GM19324 (cell line): Measurements from ENCODE around the gene CTAG2.
"Not testable (repeated sequence)": the region's sequence is repeated elsewhere in the genome, so short reads cannot be mapped to it uniquely, and the experiment has no call there.

Experiments used
- ATAC-seq: cut with Tn5 transposase; IDR thresholded peaks from one replicate; pipeline ENCODE4 v1.9.1; 2021; ENCODE audit warnings: mild to moderate bottlenecking, moderate library complexity; ENCODE audit not compliant: unreplicated experiment, low FRiP score

CTAG2 gene

DNA sequence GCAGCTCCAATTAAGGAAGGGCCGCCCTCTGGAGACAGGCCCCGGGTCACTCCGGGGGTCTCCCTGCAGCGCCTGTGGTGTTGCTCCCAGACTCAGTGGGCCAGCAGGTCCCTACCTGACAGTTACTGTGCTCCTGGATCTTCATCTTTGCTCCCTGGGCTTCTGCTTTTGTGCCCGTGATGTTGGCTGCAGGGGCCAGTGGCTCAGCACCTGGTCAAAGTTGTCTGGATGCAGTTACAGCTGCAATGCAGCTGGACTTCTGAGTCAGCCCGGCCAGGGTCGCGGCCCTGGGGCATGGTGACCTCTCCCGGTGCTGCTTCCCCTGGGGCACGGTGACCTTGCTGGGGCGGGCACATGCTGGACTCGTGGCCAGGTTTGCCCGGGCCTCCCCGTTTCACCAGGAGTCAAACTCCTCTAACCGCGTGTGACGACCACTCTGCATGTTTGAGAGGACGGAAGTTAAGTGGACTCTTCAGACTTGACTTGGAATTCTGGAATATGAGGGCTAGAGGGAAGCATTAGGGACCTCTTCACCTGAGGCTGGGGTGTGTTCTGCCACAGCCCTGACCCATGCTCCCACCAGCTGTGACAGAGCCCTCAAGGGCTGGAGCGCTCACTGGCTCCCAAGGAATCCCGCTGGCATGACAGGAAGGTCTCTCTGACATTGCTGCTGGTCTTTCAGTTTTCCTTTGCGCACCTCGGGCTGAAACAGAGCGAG is 3.7 kb downstream of the CTAG2 start:
- ATAC-seq, result no peak

DNA sequence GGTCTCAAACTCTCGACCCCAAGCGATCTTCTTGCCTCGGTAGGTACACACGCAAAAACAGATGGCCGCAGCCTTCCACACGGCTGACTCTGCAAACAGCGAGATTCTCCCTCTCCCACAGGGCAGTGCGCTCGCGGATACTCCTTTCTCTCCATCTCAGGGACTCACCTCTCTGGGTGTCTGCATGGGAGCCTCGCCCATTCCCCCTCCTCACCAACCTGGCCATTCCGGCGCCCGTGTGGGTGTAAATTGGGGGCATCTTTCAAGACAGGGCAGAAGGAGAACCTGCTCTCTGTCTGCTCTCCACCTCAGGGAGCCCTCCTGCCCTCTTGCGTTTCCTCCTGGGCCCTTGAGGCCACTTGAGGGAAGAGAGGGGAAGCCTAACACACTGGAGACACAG is 4.4 kb downstream of the CTAG2 start:
- ATAC-seq, result no peak

DNA sequence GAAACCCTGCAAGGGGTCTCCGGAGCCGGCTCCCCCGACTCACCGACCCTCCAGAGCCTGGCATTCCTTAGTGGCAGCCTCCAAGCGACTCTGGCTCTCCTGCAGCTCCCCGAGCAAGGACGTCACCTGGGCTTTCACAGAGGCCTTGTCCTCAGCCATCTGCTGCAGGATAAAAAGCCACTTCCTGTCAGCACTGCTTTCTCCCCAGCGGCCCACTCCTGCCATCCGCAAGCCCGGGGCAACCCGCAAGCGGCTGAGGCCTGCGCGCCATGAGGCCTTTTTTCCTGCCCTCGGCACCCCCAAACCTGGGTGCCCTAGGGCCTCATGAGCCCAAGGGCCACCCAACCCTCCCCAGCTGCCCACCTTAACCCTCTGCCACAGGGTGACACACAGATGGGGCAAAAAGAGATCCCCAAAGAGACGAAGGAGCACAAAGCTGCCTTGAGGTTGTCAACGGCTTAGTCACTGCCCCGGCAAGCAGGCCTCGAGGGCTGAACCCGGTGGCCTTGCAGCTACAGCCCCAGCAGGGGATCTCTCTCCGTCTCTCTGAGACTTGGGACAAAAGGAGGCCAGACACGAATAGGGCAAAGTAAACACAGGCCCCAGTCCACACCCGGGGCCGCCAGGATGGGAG is 7.5 kb downstream of the CTAG2 start:
- not testable (repeated sequence) for ATAC-seq

DNA sequence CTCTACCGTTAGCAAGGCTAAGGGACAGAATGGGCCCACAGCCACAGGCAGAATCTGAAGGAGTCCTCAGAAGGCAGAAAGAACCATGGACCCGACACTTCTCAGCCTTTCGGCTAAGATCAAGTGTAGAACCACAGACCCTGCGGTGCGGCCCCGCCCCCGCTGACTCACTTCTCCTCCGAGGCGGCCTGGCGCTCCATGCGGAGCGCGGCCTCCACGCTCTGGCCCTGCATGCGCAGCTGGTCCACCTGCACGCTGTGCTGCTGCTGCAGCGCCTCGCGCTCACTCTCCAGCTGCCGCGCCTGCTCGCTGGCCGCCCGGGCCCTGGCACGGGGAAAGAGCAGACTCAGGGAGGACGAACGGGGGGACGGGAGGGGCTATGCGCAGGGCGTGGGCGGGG is 9.7 kb downstream of the CTAG2 start:
- ATAC-seq, result not testable (repeated sequence)

DNA sequence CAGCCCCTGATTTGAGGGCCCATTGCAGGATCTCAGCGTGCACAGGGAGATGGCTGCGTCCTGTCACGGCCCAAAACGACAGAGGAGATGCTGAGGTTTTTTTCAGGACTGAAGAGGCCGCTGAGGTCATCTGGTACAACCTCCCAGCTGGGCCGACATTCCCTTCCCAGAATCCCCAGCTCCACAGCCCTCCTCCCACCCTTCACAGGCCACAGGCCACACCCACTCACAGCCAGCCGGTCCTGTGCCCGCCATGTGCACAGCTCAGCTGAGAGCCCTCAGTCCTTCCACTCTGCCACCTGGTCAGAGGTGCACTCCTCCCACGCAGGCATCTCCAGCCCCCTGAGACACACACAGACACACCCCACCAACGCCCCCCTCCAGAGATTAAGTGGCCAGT is 11.6 kb downstream of the CTAG2 start:
- not testable (repeated sequence) for ATAC-seq

DNA sequence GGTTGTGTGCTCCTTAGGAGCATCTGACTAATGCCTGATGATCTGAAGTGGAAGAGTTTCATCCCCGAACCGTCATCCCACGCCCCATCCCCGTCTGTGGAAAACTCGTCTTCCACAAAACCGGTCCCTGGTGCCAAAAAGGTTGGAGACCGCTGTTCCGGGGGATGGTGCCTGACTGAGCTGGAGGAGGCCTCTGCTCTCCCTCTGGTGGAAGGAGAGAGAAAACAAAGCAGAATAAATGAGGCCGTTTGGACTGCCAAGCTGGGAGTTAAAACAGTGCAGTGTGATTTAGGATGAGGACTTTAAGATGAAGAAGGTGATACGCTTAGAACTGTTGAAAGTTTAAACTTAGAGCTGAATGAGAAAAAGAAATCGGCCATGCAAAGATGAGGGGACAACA is 19.7 kb downstream of the CTAG2 start:
- not testable (repeated sequence) for ATAC-seq

DNA sequence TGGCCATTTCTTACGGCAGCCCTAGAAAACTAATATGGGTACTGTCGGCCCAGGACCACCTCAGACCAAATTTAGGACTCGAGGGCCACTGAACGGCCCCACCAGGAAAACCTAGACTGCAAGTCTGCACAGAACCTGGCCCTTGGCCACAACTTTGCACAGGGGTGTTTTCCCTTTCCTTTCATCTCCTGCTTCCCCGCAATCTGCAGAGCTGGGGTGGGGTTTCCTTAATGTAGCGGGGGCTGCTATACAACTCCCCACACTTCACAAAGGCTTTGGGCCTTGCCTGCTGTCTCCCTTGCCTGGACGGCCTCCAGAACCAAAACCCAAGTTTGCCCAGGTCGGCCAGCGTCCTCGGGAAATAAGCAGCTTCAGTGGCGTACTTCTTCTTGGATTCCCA is 22.4 kb downstream of the CTAG2 start:
- not testable (repeated sequence) for ATAC-seq

DNA sequence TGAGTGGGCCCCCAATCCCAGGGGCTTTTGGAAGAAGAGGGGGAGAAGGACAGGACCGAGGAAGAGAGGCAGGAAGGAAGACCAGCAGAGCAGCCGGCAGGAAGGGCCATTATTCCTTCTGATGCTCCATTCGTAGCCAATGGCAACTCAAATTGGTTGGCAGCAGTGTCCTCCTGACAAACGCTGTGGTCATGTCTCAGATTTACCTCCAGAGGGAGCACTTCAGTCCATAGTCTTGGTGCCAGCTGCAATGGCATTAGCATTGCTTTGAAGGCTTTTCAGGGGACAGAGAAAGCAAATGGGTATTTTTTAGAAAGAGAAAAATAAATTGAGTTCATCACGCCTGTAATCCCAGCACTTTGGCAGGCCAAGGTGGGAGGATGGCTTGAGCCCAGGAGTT is 24.4 kb downstream of the CTAG2 start:
- ATAC-seq, result not testable (repeated sequence)

DNA sequence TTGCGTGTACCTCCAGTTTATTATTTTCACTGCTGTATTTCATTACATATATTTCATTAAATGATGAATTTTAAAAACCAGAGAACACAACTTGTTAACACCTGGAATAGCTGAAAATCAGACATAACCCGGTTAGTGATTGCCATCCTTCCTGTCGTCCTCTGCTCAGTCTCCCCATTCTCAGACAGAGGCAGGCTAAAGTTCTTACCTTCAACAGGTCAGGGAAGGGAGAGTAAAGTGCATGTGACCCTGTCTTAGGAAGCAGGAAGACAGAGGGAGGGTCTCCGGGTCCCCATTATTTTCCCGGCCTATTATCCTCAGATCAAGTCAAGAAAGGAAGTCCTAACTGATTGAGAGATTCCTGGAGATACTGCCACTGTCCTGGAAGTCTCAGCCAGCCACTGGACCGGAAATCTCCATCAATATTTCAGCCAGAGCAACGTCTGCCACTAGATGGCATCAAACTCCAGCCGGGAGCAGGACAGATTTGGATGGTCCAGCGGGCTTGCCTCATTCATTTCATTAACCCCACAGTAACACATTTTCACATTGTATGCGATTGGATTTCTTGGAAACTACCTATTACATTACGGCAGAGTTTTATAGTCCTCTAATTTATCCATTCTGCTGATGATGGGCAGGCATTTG is 32.5 kb downstream of the CTAG2 start:
- not testable (repeated sequence) for ATAC-seq

DNA sequence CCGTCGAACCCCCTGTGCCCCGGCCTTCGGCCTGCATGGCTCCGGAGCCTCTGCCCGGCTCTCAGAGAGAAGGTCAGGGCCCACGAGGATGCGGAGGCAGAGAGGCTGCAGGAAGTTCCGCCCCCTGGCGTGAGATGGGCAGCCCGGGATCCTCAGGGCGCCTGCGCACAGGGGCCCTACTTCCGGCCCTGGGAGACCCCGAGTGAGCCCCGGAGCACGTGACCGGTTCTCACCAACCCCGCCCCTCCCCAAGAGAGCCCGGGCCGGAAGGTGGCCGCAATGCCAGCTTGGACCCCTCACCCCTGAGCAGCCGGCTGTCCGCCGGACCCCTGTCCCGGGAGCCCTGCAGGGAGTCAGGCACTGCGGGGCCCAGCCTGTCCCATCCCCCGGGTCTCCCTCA is 34.2 kb downstream of the CTAG2 start, which contains the start of gene CTAG1B:
Gene CTAG1B, minus strand, starts transcription at position 101 of the 400 bp plus-strand sequence. Its CDS starts 64 bp downstream, at position 37.
- not testable (repeated sequence) for ATAC-seq

DNA sequence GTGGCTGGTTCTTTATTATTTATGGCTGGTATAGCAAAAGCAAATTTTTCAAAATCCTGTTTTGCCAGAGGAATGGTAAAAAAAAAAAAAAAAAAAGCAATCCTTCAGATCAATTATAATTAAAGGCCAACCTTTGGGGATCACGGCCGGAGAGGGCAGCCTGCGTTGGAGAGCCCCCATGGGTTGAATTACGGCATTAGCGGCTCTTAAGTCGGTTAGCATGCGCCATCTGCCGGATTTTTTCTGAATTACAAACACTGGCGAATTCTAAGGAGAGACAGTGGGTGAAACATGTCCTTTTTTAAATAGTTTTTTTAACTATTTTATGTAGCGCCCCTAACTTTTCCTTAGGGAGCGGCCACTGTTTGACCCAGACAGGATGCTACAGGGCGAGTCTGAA is 39.8 kb downstream of the CTAG2 start:
- ATAC-seq, result not testable (repeated sequence)

DNA sequence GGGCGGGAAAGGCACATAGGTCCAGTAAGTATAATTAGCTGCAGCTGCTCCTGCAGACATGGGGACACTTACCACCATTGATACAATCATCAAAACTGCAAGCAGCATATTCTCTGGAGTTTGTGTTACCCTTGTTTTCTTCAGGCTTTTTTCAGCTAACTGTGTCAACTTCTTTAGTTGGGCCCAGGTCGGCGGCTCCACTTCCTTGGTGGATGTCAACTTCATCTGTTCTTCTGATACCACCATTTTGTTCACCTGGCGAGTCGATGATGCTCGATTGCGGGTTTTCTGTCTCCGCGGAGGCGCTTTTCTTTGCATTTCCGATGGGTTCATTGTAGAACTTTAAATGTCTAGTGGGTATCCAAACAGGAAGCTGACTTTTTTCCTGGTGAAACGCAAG is 42.2 kb downstream of the CTAG2 start:
- not testable (repeated sequence) for ATAC-seq

DNA sequence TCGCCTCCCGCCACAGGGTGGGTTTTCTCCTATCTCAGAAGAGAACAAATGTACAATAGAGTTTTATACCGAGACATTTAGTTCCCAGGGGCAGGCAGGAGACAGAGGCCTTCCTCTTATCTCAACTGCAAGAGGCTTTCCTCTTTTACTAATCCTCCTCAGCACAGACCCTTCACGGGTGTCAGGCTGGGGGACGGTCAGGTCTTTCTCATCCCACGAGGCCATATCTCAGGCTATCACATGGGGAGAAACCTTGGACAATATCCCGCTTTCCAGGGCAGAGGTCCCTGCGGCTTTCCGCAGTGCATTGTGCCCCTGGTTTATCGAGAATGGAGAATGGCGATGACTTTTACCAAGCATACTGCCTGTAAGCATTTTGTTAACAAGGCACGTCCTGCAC is 44.6 kb downstream of the CTAG2 start:
- ATAC-seq, result not testable (repeated sequence)

DNA sequence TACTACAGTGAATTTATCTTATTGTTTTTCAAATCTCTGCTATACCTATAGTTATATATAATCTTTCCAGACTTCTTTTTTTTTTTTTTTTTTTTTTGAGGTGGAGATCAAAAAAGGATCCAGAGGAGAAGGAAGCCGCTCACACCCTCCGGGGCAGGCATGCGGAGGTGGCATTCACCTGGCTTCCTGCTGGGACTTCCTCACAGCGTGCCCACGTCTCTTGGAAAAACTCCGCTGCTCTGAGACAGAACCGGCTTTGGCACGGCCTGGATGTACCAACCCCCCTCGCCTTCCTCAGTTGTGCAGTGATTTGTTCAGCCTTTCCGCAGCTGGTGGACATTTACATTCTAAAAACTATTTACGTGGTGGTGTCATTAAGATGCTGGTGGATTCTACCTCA is 45.4 kb downstream of the CTAG2 start:
- ATAC-seq, result not testable (repeated sequence)

DNA sequence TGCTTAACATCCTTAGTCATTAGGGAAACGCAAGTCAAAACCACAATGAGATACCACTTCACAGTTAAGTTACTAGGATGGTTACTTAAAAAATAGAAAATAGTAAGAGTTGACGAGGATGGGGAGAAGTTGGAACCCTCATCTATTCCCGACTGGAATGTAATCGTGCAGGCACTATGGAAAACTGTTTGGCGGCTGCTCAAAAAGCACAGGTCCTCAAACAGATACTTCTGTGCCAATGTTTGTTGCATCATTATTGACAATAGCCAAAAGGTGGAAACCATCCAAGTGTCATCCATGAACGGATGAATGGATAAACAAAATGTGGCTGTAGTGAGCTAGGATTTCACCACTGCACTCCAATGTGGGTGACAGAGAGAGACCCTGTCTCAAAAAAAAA is 46.0 kb downstream of the CTAG2 start:
- ATAC-seq, result no peak

DNA sequence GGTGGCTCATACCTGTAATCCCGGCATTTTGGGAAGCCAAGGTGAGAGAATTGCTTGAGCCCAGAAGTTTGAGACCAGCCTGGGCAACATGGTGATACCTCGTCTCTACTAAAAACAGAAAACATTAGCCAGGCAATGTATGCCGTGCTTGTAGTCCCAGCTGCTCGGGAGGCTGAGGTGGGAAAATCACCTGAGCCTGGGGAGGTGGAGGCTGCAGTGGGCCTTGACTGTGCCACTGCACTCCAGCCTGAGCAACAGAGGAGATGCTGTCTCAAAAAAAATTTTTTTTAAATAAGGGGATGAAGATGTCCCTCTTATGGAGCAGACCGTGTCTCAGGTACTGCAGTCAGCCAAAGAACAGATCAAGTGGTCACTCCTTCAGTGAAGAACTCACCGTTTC is 47.8 kb downstream of the CTAG2 start:
- no peak for ATAC-seq

DNA sequence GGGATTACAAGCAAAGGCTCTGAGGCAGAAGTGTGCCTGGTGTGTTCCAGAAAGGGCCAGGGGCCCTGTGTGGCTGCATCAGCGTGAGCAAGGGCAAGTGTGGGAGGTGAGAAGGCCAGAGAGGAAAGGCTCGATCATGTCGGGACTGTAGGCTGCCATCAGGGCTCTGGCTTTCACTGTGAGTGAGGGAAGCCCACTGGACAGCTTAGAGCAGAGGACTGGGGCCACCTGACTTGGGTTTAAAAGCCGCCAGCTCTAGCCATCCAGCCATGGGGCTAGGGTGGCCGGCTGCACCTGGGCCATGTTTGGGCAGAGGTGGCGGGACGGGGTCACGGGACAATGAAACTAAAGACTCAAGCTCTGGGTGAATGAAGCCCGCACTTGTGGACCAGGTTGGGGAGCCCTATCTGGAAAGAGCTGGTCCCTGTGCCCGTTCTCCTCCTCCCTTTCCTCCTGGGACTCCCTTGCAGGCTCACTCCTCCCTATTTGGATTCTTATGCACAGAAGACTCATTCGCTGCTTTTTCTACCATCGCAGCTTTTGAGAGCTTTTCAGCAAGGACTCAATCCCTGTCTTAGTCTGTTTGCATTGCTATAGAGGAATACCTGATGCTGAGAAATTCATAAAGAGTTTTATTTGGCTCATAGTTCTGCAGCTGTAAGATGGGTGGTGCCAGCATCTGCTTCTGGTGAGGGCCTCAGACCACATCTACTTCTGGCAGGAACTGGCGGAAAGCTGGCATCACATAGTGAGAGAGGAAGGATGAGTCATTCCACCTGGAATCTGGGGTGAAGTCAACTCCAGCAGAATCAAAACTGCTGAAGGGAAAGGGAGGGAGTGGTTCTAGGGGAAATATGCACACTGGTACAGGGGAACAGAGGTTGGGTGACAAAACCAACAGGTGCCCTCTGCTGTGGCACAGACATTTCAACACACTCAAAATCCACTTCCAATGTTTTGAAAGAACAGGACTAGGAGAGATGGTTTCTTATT is 49.6 kb downstream of the CTAG2 start:
- ATAC-seq, result no peak

DNA sequence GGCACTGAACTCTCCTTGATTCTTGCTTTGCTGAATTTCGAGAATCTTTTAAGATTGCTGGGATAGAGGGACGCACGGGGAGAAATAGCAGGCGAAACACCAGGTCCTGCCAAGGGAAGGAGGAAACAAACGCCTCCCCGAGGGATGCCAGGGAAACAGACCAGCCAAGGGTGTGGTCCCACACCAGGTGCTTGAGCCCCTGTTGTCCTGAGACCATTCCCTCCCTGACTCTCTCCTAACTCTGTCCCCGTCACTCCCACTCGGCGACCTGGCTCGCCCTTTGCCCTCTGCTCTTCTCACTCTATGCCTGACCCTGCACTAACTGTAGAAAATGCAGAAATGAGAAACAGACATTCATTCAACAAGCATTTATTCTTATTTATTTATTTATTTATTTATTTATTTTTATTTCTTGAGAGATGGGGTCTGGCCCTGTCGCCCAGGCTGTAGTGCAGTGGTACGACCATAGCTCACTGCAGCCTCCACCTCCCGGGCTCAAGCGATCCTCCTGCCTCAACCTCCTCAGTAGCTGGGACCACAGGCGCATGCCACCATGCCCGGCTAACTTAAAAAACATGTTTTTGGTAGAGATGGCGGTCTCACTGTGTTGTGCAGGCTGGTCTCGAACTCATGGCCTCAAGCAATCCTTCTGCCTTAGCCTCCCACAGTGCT is 50.5 kb downstream of the CTAG2 start:
- ATAC-seq, result no peak

DNA sequence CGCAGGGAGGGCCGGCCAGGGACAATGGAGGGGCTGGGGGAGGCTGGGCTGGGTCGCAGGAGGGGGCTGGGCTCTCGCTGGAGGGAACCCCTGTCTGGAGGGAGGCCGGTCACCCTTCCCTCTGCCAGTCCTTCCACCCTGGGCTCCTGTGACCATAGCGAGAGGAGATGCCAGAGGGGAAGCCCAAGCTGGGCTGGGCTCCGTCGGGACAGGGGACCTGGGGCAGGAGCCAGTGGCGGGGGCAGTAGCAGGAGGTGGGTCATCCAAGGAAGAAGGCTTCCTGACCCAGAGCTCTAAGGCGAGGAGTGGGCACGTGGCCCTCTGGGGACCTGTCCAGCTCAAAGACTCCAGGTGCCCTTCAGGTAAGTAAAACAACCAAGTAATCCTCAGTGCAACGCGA is 51.2 kb downstream of the CTAG2 start:
- ATAC-seq, result no peak
